HUDEP-2 (cell line): Measurements from ENCODE around the gene MYPOP.

Experiments used
- DNase-seq, 76 experiments: peaks; one replicate each; lab custom pipeline; 2025; ENCODE audit not compliant: unreplicated experiment in 76 of 76; lab: John Stamatoyannopoulos, UW

MYPOP gene, protein sequence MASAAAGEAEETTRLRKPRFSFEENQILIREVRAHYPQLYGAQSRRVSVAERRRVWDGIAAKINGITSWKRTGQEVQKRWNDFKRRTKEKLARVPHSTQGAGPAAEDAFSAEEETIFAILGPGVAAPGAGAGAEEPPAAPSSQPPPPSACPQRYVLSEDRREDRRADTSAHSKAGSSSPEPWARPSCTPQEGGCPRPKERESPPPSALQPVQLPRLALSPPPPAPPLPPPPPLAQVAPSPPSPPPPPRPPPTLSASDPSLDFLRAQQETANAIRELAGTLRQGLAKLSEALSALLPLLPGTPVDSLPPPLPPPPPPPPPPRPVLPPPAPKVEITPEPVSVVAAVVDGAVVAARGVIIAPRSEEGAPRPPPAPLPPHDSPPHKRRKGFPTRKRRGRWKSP

DNA sequence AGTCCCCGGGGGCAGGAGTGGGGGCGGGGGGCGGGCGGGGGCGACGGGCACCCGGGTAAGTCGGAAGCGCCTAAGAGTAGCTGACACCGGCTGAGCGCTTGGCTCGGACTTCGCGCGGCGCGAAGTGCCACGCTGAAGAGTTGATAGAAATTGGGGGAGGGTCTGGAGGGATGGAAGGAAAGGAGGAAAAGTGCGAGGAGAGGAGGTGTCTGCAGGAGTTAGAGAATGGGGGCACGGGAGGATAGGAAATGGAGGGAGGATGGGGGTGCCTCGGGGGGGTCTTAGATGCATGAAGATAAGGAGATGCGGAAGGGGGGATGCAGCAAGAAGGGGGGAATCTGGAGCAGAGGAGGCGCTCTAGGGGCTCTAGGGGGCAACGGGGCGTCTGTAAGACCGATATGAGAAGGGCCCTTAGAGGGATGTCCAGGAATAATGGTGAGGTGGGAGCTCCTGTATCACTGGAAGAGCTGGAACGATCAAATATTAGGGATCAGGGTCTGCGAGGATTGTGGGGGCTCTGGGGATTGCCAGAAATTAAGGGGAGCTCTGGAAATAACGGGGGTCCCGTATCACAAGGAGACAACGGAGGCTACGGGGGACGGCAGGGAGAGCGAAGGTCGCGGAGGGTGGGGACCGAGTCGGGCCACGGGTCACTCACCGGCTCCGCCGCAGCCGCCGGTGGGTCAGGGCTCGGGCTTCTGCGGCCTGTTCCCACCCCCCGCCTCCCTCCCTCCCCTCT, at the start of gene MYPOP:
Gene MYPOP (minus strand): TSS at position 702 of the 739 bp plus-strand sequence. CDS start 840 bp downstream, outside the sequence.
- peak in 1 of 76 experiments; percentile 88 for DNase-seq

DNA sequence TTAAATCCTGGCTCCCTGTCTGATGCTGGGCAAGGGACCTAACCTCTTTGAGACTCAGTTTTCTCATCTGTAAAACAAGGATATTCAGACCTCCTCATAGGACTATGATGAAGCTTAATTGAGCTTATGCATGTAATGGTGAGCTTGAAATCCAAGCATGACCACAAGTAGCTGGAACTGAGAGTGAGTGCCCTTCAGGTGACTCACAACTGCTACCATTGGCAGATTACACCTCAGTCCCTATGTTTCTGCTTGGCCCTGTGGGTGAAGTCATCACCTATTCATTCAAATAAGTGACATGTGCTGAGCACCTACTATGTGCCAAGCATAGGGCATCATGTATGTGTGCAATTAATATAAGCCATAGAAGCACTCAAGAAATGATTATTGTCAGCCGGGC, 45.5 kb upstream of the MYPOP start:
- DNase-seq = no peak

DNA sequence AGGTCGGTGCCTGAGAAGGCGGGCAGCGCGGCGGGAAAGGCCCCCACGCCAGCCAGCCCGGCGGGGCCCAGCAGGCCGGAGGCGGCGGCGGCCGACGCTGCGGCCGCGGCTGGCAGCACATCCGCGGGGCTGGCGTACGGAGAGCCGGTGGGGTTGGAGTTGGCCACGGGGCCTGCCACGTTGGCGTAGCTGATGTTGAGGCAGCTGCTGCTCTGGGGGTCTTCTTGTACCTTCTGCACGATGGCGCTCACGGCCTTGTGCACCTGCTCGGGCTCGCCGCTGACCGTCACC, 38.0 kb upstream of the MYPOP start:
- DNase-seq = no peak

DNA sequence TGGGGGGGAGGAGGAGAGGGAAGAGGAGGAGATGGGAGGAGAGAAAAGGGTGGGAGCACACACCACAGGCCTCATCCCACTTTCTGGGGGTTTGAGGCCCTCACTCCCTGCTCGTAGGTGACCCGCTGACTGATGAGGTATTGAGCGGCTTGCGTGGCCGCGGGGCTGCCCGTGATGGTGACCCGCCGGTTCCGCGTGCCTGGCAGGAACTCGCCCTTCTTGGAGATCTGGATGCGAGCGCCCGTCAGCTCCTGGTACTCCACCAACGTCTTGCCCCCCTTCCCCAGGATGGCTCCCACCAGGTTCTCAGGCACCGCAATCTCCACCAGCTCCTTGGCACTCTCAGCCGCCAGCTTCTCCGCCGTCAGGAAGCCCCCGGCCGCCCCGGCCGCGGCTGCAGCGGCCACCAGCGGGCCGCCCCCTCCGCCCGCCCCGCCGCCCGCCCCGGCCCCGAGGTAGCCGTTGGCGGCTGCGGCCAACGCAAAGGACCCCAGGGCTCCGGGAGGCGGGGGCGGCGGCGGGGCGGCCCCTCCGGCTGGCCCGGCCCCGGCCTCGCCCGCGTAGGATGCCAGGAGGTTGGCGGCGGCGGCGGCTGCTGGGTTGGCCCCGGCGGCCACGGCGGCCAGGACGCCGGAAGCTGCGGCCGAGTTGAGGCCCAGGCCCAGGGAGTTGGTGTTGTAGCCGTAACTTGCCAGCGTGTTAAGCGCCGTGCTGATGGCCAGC, 37.5 kb upstream of the MYPOP start:
- DNase-seq = no peak

DNA sequence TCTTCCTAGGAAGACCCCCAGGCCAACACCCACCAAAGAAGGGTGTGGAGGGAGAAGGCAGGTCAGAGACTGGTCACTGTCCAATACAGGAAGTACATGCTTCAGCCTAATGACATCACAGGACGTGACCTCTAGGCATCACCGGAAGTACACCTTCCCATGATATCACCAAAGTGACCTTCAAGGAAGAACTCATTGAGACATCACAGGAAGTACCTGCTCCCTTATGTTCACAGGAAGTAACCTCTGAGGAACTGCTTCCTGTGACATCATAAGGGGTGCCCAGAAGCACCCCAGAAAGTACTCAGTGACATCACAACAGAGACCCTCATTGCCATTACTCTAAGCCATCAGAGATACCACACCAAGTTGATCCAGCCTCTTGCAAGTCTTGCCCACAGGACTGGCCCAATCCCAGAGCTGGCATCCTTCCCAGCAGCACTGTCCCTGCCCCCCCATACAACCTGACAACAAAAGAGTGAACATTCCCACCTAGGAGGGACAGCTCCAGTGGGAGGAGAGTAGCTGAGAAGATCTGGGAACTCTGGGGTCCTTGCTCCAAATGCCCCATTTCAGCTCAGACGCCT, 36.4 kb upstream of the MYPOP start:
- DNase-seq = no peak

DNA sequence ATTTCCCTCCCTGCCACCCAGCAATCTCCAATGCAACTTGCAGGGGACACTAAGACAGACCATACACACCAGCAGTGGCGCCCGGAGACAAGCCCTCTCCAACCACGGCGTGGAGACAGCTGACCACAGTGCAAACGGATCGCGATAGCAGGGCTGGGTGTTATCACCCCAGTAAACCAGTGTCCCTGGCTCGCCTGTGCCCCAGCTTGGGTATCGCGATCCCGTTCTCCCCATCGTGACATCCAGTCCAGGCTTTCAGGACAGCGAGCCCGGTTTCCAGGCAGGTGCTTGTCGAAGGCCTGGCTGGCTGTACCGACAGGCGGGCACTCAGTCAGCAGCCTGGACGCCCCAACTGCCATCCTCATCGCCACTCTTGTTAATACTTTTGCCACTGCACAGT, 32.9 kb upstream of the MYPOP start:
- DNase-seq = no peak

DNA sequence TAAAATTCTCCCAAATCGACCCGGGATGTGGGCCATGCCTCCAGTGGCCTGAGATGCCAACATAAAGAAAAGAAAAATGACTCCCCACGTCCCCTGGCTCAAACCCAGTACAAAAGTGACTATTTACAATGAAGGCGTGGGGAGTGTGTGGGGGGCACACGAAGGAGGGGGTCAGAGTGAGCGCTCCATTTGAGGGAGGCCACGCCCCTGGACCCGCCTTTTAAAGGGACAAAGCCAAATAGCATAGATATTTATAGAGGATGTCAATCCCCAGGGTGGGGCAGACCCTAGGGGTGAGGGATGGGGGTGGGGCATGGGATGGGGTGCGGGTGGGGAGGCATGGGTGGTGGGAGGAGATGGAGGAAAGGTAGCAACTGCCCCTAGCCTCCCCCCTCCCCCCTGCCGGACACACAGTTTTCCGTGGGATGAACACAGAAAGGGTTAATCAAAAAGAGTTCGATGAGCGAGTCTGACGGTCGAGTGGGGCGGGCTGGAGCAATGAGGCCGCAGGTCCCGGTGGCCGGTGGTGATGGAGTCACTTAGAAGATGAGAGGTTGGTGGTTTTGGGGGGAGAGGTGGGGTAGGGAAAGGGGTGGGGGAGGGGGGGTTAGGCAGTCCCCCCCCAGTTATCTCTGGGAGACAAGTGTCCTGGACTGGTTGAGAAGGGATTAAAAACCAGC, 32.3 kb upstream of the MYPOP start:
- DNase-seq = peak in 1 of 76 experiments; percentile 13

DNA sequence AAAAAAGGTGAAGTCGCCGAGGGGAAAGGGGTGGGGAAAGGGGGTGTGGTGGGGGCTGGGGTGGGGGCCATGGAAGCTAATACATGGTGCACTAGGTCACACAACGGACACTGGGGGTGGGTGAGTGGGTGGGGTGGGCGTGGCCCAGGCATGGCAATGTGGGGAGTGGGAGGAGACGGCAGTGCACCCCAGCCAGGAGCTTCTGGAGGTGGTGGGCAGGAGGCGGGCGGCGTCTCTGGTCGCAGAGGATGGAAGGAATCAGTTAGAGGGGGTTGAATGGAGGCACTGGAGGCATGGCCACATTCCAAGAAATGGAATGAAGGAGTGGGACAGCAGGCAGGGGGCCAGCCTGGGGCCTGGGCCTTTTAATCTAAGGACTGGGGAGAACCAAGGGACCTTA, 31.3 kb upstream of the MYPOP start:
- no peak for DNase-seq

DNA sequence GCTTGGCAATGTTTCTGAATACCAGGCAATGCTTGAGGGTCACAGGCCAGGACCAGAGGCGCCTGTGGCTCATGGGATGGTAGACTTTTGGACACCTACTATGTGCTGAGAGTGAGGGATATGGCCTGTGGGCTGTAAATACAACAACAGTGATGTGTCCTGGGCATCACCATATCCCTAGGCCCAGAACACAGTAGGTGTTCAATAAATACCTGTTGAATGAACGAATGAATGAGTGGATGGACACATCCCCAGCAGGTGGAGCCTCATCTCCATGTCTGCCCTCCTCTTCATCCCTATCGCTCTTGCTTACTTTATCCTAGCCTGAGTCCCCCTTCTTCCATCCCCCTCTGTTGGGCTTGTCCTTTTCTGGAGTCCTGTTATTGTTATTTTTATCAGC, 28.6 kb upstream of the MYPOP start:
- DNase-seq = no peak

DNA sequence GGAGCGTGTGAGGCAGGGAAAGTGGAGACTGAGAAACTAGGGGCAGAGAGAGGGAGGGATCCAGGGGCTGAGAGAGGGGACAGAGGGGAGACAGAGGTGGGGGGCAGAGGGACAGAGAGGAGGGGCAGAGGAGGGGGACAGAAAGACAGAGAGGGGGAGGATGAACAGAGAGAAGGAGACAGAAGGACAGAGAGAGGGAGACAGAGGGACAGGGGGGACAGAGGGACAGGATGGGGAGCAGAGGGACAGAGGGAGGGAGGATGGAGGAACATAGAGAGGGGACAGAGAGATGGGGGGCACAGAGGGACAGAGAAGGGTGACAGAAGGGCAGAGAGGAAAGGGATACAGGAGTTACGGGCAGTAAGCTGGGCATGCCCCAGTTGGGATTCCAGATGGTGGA, 26.8 kb upstream of the MYPOP start:
- no peak for DNase-seq

- DNase-seq = peak; percentile 44 to 95 (median 88)
Measured at GRCh38 chr19:45927565-45928261, 25.3 kb upstream of the MYPOP start.

DNA sequence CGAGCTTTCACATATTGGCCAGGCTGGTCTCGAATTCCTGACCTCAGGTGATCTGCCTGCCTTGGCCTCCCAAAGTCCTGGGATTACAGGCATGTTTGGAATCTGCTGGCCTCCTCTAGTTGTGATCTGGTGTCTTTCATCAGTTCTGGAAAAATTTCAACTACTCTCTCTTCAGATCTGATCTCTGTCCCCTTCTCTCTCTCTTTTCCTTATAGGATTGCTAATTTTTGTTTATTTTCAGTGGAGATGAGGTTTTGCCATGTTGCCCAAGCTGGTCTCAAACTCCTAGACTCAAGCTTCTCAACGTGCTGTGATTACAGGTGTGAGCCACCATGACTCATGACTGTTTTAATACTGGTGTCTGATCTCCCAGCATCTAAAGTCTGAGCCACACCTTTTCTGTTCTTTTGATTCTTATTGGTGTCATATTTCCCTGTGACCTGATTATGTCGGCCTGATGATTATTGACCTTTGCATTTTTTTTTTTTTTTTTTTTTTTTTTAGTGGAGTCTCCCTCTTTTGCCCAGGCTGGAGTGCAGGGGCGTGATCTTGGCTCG, 22.6 kb upstream of the MYPOP start:
- DNase-seq = no peak

DNA sequence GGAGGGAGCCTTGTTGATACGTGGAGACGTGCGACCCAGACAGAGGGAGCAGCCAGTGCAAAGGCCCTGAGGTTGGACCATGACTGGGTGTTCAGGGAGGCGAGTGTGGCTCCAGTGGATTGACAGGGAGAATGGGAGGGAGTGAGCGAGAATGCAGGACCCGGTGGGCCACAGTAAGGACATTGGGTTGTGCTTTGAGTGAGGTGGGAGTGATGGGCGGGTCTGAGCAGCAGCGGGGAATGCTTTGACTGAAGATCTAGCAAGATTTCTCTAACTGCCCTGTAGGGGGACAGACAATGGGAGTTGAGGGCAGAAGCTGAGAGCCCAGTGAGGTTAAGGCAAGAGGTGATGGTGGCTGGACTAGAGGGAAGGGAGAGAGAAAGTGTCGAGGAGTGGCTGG, 19.9 kb upstream of the MYPOP start:
- DNase-seq = peak in 15 of 76 experiments; percentile 8 to 50 (median 20)

GRCh38 chr19:45920458-45920857, 18.0 kb upstream of the MYPOP start:
- no peak for DNase-seq

- DNase-seq = no peak
Measured at GRCh38 chr19:45919678-45920077, 17.3 kb upstream of the MYPOP start.

DNA sequence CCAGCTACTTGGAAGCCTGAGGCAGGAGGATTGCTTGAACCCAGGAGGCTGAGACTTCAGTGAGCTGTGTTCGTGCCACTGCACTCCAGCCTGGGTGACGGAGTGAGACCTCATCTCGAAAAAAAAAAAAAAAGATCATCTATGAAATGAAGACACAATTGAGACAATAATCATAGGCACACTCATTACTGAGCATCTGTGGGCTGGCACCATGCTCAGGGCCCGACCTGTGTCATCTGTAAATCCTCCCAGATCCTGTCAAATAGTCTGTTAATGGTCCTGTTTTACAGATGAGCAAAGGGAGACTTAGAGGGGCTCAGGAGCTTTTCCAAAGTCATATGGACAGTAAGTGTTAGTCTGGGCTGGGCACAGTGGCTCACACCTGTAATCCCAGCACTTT, 16.3 kb upstream of the MYPOP start:
- DNase-seq = no peak

DNA sequence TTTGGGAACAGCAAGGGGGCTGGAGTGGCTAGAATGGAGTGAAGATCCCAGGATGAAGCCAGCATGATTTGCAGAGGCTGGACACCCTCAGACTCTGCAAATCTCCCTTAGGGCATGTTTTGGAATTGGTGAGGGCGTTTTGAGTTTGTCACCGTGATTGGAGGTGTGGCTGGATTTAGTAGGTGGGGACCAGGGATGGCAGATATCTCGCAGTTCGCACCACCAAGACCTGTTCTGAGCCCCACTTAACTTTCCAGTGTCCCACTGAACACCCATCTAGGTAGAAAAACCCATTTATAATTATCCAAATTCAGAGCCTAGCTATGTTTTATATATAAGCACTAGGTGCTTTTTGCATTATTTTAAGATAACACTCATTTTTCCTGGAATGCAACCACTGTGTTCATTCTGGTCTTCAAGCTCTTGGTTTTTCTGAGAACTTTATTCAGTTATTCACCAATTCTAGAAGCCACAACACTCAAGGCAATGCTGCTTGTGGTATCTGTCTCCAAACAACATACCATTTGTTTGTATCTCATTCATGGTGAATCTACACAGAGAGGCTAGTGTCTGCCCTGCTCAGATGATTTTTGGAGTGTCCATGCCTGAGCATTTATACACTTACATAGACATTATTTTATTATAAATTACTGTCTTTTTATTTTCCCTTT, 15.1 kb upstream of the MYPOP start:
- no peak for DNase-seq

GRCh38 chr19:45913874-45914830, 11.7 kb upstream of the MYPOP start, which contains the start of gene NANOS2:
Gene NANOS2, minus strand, starts transcription at chr19:45914778. Its CDS starts 85 bp downstream, at chr19:45914693.
- peak in 9 of 76 experiments; percentile 8 to 32 (median 18) for DNase-seq
